Peyer's patch (tissue), 4 donors: Measurements from ENCODE around the gene LINS1.

Experiments used
- POLR2A ChIP-seq, 2 donors: fragments of 450-650 bp; IDR thresholded peaks; one replicate each; pipeline ENCODE4 v1.5.1; 2017; ENCODE audit warnings: antibody characterized with exemption in 2 of 2, mild to moderate bottlenecking in 2 of 2, moderate library complexity in 2 of 2
- TF ChIP-seq, protein P1 (sequence below), 6 experiments: fragments of 450-650 bp in 4 of 6; fragments of 200-600 bp in 2 of 6; sonication (generic) in 1 of 6; IDR thresholded peaks; one replicate each; pipeline ENCODE4 v1.5.1; 2017 to 2019; ENCODE audit warnings: antibody characterized with exemption in 6 of 6, mild to moderate bottlenecking in 3 of 6, moderate library complexity in 1 of 6

GRCh38 chr15:100635406-100636071 lies 33.6 kb upstream of the LINS1 start:
- TF ChIP-seq, protein P1, sequence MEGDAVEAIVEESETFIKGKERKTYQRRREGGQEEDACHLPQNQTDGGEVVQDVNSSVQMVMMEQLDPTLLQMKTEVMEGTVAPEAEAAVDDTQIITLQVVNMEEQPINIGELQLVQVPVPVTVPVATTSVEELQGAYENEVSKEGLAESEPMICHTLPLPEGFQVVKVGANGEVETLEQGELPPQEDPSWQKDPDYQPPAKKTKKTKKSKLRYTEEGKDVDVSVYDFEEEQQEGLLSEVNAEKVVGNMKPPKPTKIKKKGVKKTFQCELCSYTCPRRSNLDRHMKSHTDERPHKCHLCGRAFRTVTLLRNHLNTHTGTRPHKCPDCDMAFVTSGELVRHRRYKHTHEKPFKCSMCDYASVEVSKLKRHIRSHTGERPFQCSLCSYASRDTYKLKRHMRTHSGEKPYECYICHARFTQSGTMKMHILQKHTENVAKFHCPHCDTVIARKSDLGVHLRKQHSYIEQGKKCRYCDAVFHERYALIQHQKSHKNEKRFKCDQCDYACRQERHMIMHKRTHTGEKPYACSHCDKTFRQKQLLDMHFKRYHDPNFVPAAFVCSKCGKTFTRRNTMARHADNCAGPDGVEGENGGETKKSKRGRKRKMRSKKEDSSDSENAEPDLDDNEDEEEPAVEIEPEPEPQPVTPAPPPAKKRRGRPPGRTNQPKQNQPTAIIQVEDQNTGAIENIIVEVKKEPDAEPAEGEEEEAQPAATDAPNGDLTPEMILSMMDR (IDR thresholded peaks at IDR 0.05) = no peak
- no peak for TF ChIP-seq POLR2A (IDR thresholded peaks at IDR 0.05)
